Chondrocyte (in vitro differentiated cells): ENCODE data around the gene ZHX3. TPM values are rescaled to one million over a fixed set of nuclear protein-coding genes. Genes with fewer than 3 reads are reported as not detected.
A peak's percentile ranks its signal among the peaks of the same experiment; 100 is the strongest.

ENCODE experiments used
- DNase-seq: peaks from one replicate; pipeline ENCODE4 v3.0.0; 2021; ENCODE audit warnings: mixed read lengths, low spot score
- H3K27ac Mint-ChIP-seq: one replicate; pipeline ENCODE4 v1.8.0; 2021; ENCODE audit warnings: mild to moderate bottlenecking, moderate library complexity, mixed read lengths; ENCODE audit not compliant: unreplicated experiment
- H3K27me3 Mint-ChIP-seq: 2 replicates; pipeline ENCODE4 v1.8.0; 2021; ENCODE audit warnings: low read depth, mixed read lengths
- H3K36me3 Mint-ChIP-seq: 2 replicates; pipeline ENCODE4 v1.8.0; 2021; ENCODE audit warnings: low read depth, mixed read lengths
- H3K4me1 Mint-ChIP-seq: 2 replicates; pipeline ENCODE4 v1.8.0; 2021; ENCODE audit warnings: low read depth, mild to moderate bottlenecking, mixed read lengths
- H3K4me3 Mint-ChIP-seq: one replicate; pipeline ENCODE4 v1.8.0; 2021; ENCODE audit warnings: mild to moderate bottlenecking, moderate library complexity, mixed read lengths; ENCODE audit not compliant: unreplicated experiment
- H3K9me3 Mint-ChIP-seq: 2 replicates; pipeline ENCODE4 v1.8.0; 2021; ENCODE audit warnings: low read depth, mixed read lengths
- CTCF ChIP-seq: fragments of 200-600 bp; sonication (generic); IDR thresholded peaks from 2 replicates; pipeline ENCODE4 v1.5.0; 2021; ENCODE audit warnings: antibody characterized with exemption, mild to moderate bottlenecking, moderate library complexity
- total RNA-seq: library from RNA; stranded (reverse); gene quantifications from 3 replicates; pipeline ENCODE4 v1.2.1, GENCODE V29; 2021

Gene ZHX3
- total RNA-seq, 1 donor from 2014 or later: 52.9 TPM

- Mint-ChIP-seq H3K27ac (no peak overlapping the region), H3K4me3 (no peak overlapping the region), H3K36me3 (peaks cover 25% of the 10 kb centered on the region), H3K4me1 (peaks cover 15% of the 10 kb centered on the region), H3K27me3 (no peaks in the 10 kb centered on the region), H3K9me3 (peaks cover 20% of the 10 kb centered on the region)
- no peak for TF ChIP-seq CTCF
- peak; percentile 55 for DNase-seq
Observed at GRCh38 chr20:41185013-41185757, 132.3 kb downstream of the ZHX3 start.

- peaks cover 11% of the 10 kb centered on the region for H3K9me3 Mint-ChIP-seq
- H3K36me3 Mint-ChIP-seq: peaks cover 21% of the 10 kb centered on the region
- no peaks in the 10 kb centered on the region for H3K27me3 Mint-ChIP-seq
- peaks cover 26% of the 10 kb centered on the region for H3K4me1 Mint-ChIP-seq
- H3K4me3 Mint-ChIP-seq: no peak overlapping the region
- TF ChIP-seq CTCF: no peak
- H3K27ac Mint-ChIP-seq: no peak overlapping the region
- DNase-seq: no peak
Observed at GRCh38 chr20:41183831-41184230, 133.7 kb downstream of the ZHX3 start.

GRCh38 chr20:41183391-41183790, 134.1 kb downstream of the ZHX3 start:
- DNase-seq: no peak
- H3K27me3 Mint-ChIP-seq: no peaks in the 10 kb centered on the region
- H3K4me1 Mint-ChIP-seq: peaks cover 28% of the 10 kb centered on the region
- H3K9me3 Mint-ChIP-seq: peaks cover 8% of the 10 kb centered on the region
- no peak for TF ChIP-seq CTCF
- H3K4me3 Mint-ChIP-seq: no peak overlapping the region
- peaks cover 19% of the 10 kb centered on the region for H3K36me3 Mint-ChIP-seq
- H3K27ac Mint-ChIP-seq: no peak overlapping the region

GRCh38 chr20:41182296-41183212, 135.0 kb downstream of the ZHX3 start:
- DNase-seq: no peak
- Mint-ChIP-seq H3K4me3 (no peak overlapping the region), H3K9me3 (peaks cover 4% of the 10 kb centered on the region), H3K4me1 (peaks cover 36% of the 10 kb centered on the region), H3K36me3 (peaks cover 19% of the 10 kb centered on the region), H3K27me3 (no peaks in the 10 kb centered on the region), H3K27ac (no peak overlapping the region)
- TF ChIP-seq CTCF: no peak

- peaks cover 46% of the 10 kb centered on the region for H3K4me1 Mint-ChIP-seq
- no peaks in the 10 kb centered on the region for H3K27me3 Mint-ChIP-seq
- no peak overlapping the region for H3K27ac Mint-ChIP-seq
- no peak for TF ChIP-seq CTCF
- H3K9me3 Mint-ChIP-seq: no peaks in the 10 kb centered on the region
- H3K4me3 Mint-ChIP-seq: no peak overlapping the region
- H3K36me3 Mint-ChIP-seq: peaks cover 21% of the 10 kb centered on the region
- no peak for DNase-seq
Observed at GRCh38 chr20:41181567-41181966, 136.0 kb downstream of the ZHX3 start.
